Chondrocyte (in vitro differentiated cells): ENCODE measurements around the gene MCC. TPM values are rescaled to one million over a fixed set of nuclear protein-coding genes. Genes with fewer than 3 reads are reported as not detected.

Source experiments
- DNase-seq: peaks from one replicate; pipeline ENCODE4 v3.0.0; 2021; ENCODE audit warnings: mixed read lengths, low spot score
- H3K27ac Mint-ChIP-seq: one replicate; pipeline ENCODE4 v1.8.0; 2021; ENCODE audit warnings: mild to moderate bottlenecking, moderate library complexity, mixed read lengths; ENCODE audit not compliant: unreplicated experiment
- H3K27me3 Mint-ChIP-seq: 2 replicates; pipeline ENCODE4 v1.8.0; 2021; ENCODE audit warnings: low read depth, mixed read lengths
- H3K36me3 Mint-ChIP-seq: 2 replicates; pipeline ENCODE4 v1.8.0; 2021; ENCODE audit warnings: low read depth, mixed read lengths
- H3K4me1 Mint-ChIP-seq: 2 replicates; pipeline ENCODE4 v1.8.0; 2021; ENCODE audit warnings: low read depth, mild to moderate bottlenecking, mixed read lengths
- H3K4me3 Mint-ChIP-seq: one replicate; pipeline ENCODE4 v1.8.0; 2021; ENCODE audit warnings: mild to moderate bottlenecking, moderate library complexity, mixed read lengths; ENCODE audit not compliant: unreplicated experiment
- H3K9me3 Mint-ChIP-seq: 2 replicates; pipeline ENCODE4 v1.8.0; 2021; ENCODE audit warnings: low read depth, mixed read lengths
- CTCF ChIP-seq: fragments of 200-600 bp; sonication (generic); IDR thresholded peaks from 2 replicates; pipeline ENCODE4 v1.5.0; 2021; ENCODE audit warnings: antibody characterized with exemption, mild to moderate bottlenecking, moderate library complexity
- total RNA-seq: library from RNA; stranded (reverse); gene quantifications from 3 replicates; pipeline ENCODE4 v1.2.1, GENCODE V29; 2021

Gene MCC
- total RNA-seq, 1 donor from 2014 or later, result 15.0 TPM

GRCh38 chr5:113356487-113356886 is 131.8 kb downstream of the MCC start:
- no peaks in the 10 kb centered on the region for H3K36me3 Mint-ChIP-seq
- H3K4me1 Mint-ChIP-seq, result peaks cover 3% of the 10 kb centered on the region
- H3K27ac Mint-ChIP-seq, result no peak overlapping the region

GRCh38 chr5:113354055-113354454 is 134.2 kb downstream of the MCC start:
- H3K36me3 Mint-ChIP-seq, result peaks cover under 1% of the 10 kb centered on the region
- no peak for DNase-seq
- no peak overlapping the region for H3K4me3 Mint-ChIP-seq

More at GRCh38 chr5:113356487-113356886, 131.8 kb downstream of the MCC start:
- Mint-ChIP-seq H3K27me3 (no peaks in the 10 kb centered on the region), H3K9me3 (no peaks in the 10 kb centered on the region), H3K4me3 (no peak overlapping the region)
- TF ChIP-seq CTCF, result no peak
- DNase-seq, result no peak

GRCh38 chr5:113347572-113347971 is 140.7 kb downstream of the MCC start:
- TF ChIP-seq CTCF, result no peak
- Mint-ChIP-seq H3K9me3 (peaks cover 20% of the 10 kb centered on the region), H3K4me1 (peaks cover 4% of the 10 kb centered on the region), H3K36me3 (peaks cover 10% of the 10 kb centered on the region), H3K27ac (no peak overlapping the region), H3K4me3 (no peak overlapping the region), H3K27me3 (no peaks in the 10 kb centered on the region)
- no peak for DNase-seq

More at GRCh38 chr5:113354055-113354454, 134.2 kb downstream of the MCC start:
- Mint-ChIP-seq H3K27me3 (no peaks in the 10 kb centered on the region), H3K4me1 (peaks cover 3% of the 10 kb centered on the region), H3K9me3 (peaks cover 5% of the 10 kb centered on the region), H3K27ac (no peak overlapping the region)
- TF ChIP-seq CTCF, result no peak

- no peak for DNase-seq
- Mint-ChIP-seq H3K4me1 (peaks cover 4% of the 10 kb centered on the region), H3K27ac (no peak overlapping the region), H3K36me3 (peaks cover 10% of the 10 kb centered on the region), H3K27me3 (no peaks in the 10 kb centered on the region), H3K4me3 (no peak overlapping the region), H3K9me3 (peaks cover 20% of the 10 kb centered on the region)
- TF ChIP-seq CTCF, result no peak
Observed at GRCh38 chr5:113344973-113345940, 143.0 kb downstream of the MCC start.

- Mint-ChIP-seq H3K4me3 (no peak overlapping the region), H3K4me1 (peaks cover 4% of the 10 kb centered on the region), H3K27me3 (no peaks in the 10 kb centered on the region), H3K36me3 (peaks cover 7% of the 10 kb centered on the region), H3K27ac (no peak overlapping the region), H3K9me3 (peaks cover 10% of the 10 kb centered on the region)
- no peak for DNase-seq
- TF ChIP-seq CTCF, result no peak
Observed at GRCh38 chr5:113343343-113343742, 144.9 kb downstream of the MCC start.
